Measurements from ENCODE around the gene HACL1.

GRCh38 chr3:15595955-15596354, 5.4 kb downstream of the HACL1 start:
- TF ChIP-seq ZNF274 (IDR thresholded peaks at IDR 0.05; ENCODE audit: low read depth, low read length), result no peak
- TF ChIP-seq YY1 (IDR thresholded peaks at IDR 0.05; ENCODE audit: insufficient read depth, insufficient read length), result no peak
- TF ChIP-seq SUZ12 (IDR thresholded peaks at IDR 0.05; ENCODE audit: extremely low read depth, insufficient read depth, insufficient read length), result no peak

Measured in NT2/D1 (cell line).